Measurements from ENCODE around the gene BTBD16.
A peak's percentile ranks its signal among the peaks of the same experiment; 100 is the strongest.

Gene BTBD16

GRCh38 chr10:122248356-122249302, 22.5 kb upstream of the BTBD16 start:
- DNase-seq = no peak

- DNase-seq = no peak
Measured at GRCh38 chr10:122249303-122249850, 21.7 kb upstream of the BTBD16 start.

- DNase-seq = no peak
Measured at GRCh38 chr10:122249991-122250750, 20.9 kb upstream of the BTBD16 start.

- no peak for DNase-seq
Measured at GRCh38 chr10:122251459-122252255, 19.4 kb upstream of the BTBD16 start.

- no peak for DNase-seq
Measured at GRCh38 chr10:122252805-122253204, 18.3 kb upstream of the BTBD16 start.

- DNase-seq = no peak
Measured at GRCh38 chr10:122253605-122254004, 17.5 kb upstream of the BTBD16 start.

GRCh38 chr10:122254831-122255230, 16.3 kb upstream of the BTBD16 start:
- no peak for DNase-seq

- no peak for DNase-seq
Measured at GRCh38 chr10:122255509-122256301, 15.4 kb upstream of the BTBD16 start.

- no peak for DNase-seq
Measured at GRCh38 chr10:122257041-122257440, 14.1 kb upstream of the BTBD16 start.

GRCh38 chr10:122258136-122259074, 12.7 kb upstream of the BTBD16 start:
- no peak for DNase-seq

GRCh38 chr10:122259075-122259466, 12.0 kb upstream of the BTBD16 start:
- DNase-seq = no peak

GRCh38 chr10:122261584-122261983, 9.5 kb upstream of the BTBD16 start:
- no peak for DNase-seq

- DNase-seq = no peak
Measured at GRCh38 chr10:122263971-122264370, 7.1 kb upstream of the BTBD16 start.

- no peak for DNase-seq
Measured at GRCh38 chr10:122264436-122264835, 6.7 kb upstream of the BTBD16 start.

GRCh38 chr10:122264931-122265330, 6.2 kb upstream of the BTBD16 start:
- no peak for DNase-seq

GRCh38 chr10:122265896-122266295, 5.2 kb upstream of the BTBD16 start:
- no peak for DNase-seq

- DNase-seq = peak; percentile 9
Measured at GRCh38 chr10:122267849-122268737, 3.0 kb upstream of the BTBD16 start.

- DNase-seq = no peak
Measured at GRCh38 chr10:122269059-122269687, 1.9 kb upstream of the BTBD16 start.

- DNase-seq = no peak
Measured at GRCh38 chr10:122273966-122274545, 3.0 kb downstream of the BTBD16 start.
